ENCODE data around the gene SNED1. TPM values are rescaled to one million over a fixed set of nuclear protein-coding genes. Genes with fewer than 3 reads are reported as not detected.

SNED1 gene
- polyA plus RNA-seq, 1 donor from 2014 or later = 0.32 TPM

DNA sequence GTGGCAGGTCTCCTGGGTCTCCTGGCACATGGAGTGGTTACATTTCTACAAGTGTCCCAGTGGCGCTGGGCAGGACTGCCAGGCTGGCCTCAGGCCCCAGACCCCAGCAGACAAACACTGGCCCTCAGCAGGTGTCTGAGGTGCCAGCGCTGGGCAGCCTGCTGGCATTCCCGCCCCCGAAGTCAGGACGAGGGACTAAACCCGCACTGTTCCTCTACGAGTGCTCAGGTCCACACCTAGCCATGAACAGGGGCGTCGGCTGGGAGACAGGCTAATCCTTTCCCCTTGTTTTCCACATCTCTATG is 12.8 kb downstream of the SNED1 start:
- H3F3A ChIP-seq (ENCODE audit: insufficient read depth, low read length, poor library complexity, severe bottlenecking) = no peaks in the 10 kb centered on the region
- TF ChIP-seq, protein P1, sequence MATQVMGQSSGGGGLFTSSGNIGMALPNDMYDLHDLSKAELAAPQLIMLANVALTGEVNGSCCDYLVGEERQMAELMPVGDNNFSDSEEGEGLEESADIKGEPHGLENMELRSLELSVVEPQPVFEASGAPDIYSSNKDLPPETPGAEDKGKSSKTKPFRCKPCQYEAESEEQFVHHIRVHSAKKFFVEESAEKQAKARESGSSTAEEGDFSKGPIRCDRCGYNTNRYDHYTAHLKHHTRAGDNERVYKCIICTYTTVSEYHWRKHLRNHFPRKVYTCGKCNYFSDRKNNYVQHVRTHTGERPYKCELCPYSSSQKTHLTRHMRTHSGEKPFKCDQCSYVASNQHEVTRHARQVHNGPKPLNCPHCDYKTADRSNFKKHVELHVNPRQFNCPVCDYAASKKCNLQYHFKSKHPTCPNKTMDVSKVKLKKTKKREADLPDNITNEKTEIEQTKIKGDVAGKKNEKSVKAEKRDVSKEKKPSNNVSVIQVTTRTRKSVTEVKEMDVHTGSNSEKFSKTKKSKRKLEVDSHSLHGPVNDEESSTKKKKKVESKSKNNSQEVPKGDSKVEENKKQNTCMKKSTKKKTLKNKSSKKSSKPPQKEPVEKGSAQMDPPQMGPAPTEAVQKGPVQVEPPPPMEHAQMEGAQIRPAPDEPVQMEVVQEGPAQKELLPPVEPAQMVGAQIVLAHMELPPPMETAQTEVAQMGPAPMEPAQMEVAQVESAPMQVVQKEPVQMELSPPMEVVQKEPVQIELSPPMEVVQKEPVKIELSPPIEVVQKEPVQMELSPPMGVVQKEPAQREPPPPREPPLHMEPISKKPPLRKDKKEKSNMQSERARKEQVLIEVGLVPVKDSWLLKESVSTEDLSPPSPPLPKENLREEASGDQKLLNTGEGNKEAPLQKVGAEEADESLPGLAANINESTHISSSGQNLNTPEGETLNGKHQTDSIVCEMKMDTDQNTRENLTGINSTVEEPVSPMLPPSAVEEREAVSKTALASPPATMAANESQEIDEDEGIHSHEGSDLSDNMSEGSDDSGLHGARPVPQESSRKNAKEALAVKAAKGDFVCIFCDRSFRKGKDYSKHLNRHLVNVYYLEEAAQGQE (IDR thresholded peaks at IDR 0.05; ENCODE audit: borderline replicate concordance) = no peak
- no peak for TF ChIP-seq EZH2 (IDR thresholded peaks at IDR 0.05; ENCODE audit: borderline replicate concordance, insufficient read depth, low read length, poor library complexity, severe bottlenecking)
- no peak for TF ChIP-seq TAF1 (IDR thresholded peaks at IDR 0.05; ENCODE audit: low read depth)
- no peak for TF ChIP-seq POLR2AphosphoS5 (IDR thresholded peaks at IDR 0.05)
- no peak overlapping the region for H3K4me2 ChIP-seq (ENCODE audit: low read length)
- H3K27me3 ChIP-seq (ENCODE audit: insufficient read depth, low read depth, low read length) = no peaks in the 10 kb centered on the region
- no peaks in the 10 kb centered on the region for H3K9me2 ChIP-seq (ENCODE audit: insufficient read depth, low read length)
- no peaks in the 10 kb centered on the region for H3K36me3 ChIP-seq (ENCODE audit: insufficient read depth, low read length)
- H3K4me3 ChIP-seq (ENCODE audit: low read length) = no peak overlapping the region
- no peaks in the 10 kb centered on the region for H4K20me1 ChIP-seq (ENCODE audit: insufficient read depth)
- H3K79me2 ChIP-seq (replicated peaks; ENCODE audit: insufficient read depth, low read length) = no peaks in the 10 kb centered on the region
- no peak overlapping the region for H3K27ac ChIP-seq (ENCODE audit: low read length)
- no peak overlapping the region for H2AFZ ChIP-seq (ENCODE audit: low read depth, low read length)
- no peak overlapping the region for H3K9ac ChIP-seq (ENCODE audit: low read length)
- no peaks in the 10 kb centered on the region for H3K9me3 ChIP-seq (ENCODE audit: low read length)

DNA sequence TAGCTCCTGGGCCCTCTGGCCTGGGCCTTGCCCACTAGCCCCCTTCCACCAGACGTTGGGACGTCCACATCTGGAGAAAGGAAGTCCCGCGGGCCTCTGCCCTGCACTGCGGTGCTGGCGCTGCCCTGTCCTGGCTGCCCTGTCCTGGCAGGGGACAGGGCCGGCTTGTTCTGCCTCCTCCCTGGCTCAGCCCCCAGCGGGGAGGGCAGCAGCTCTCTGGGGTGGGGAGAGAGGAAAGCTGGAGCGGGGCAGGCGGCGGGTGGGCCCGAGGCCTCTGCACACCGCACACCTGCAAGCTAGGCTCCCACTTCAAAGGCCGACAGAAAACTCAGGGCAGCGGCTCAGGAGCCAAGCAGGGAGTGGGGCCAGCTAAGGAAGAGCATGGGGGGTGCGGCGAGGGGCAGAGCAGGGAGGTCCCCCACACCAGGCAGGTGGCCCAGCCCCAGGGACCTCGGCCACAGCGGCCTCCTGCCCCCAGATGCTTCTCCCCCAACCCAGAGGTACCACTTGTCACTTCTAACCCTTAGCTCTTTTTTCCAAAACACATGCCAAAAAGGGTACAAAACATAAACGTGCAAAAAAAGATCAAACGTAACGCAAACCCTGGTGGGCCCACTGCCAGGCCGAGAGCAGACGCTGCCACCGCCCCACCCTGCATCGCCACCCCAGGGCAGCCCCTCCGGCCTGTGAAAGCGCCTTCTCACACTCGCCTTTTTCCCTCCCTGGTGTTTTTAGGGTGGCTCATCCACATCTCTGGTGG is 13.5 kb downstream of the SNED1 start:
- H3K27ac ChIP-seq (ENCODE audit: low read length) = no peak overlapping the region
- H3K4me2 ChIP-seq (ENCODE audit: low read length) = no peak overlapping the region
- H3K27me3 ChIP-seq (ENCODE audit: insufficient read depth, low read depth, low read length) = no peaks in the 10 kb centered on the region
- no peak overlapping the region for H3K9ac ChIP-seq (ENCODE audit: low read length)
- H3K9me2 ChIP-seq (ENCODE audit: insufficient read depth, low read length) = no peaks in the 10 kb centered on the region
- no peak overlapping the region for H3K4me3 ChIP-seq (ENCODE audit: low read length)
- TF ChIP-seq SMC3 (conservative IDR thresholded peaks at IDR 0.05; ENCODE audit: poor library complexity) (no peak), MXI1 (conservative IDR thresholded peaks at IDR 0.05; ENCODE audit: poor library complexity, severe bottlenecking) (no peak), TAF1 (IDR thresholded peaks at IDR 0.05; ENCODE audit: low read depth) (no peak), EZH2 (IDR thresholded peaks at IDR 0.05; ENCODE audit: borderline replicate concordance, insufficient read depth, low read length, poor library complexity, severe bottlenecking) (no peak), POLR2AphosphoS5 (IDR thresholded peaks at IDR 0.05) (no peak), EP300 (conservative IDR thresholded peaks at IDR 0.05; ENCODE audit: poor library complexity, severe bottlenecking) (no peak), RAD21 (conservative IDR thresholded peaks at IDR 0.05) (no peak)
- TF ChIP-seq, protein P2, sequence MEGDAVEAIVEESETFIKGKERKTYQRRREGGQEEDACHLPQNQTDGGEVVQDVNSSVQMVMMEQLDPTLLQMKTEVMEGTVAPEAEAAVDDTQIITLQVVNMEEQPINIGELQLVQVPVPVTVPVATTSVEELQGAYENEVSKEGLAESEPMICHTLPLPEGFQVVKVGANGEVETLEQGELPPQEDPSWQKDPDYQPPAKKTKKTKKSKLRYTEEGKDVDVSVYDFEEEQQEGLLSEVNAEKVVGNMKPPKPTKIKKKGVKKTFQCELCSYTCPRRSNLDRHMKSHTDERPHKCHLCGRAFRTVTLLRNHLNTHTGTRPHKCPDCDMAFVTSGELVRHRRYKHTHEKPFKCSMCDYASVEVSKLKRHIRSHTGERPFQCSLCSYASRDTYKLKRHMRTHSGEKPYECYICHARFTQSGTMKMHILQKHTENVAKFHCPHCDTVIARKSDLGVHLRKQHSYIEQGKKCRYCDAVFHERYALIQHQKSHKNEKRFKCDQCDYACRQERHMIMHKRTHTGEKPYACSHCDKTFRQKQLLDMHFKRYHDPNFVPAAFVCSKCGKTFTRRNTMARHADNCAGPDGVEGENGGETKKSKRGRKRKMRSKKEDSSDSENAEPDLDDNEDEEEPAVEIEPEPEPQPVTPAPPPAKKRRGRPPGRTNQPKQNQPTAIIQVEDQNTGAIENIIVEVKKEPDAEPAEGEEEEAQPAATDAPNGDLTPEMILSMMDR (IDR thresholded peaks at IDR 0.05; ENCODE audit: poor library complexity, severe bottlenecking) = no peak
- TF ChIP-seq, protein P1 (IDR thresholded peaks at IDR 0.05; ENCODE audit: borderline replicate concordance) = no peak
- no peaks in the 10 kb centered on the region for H3K36me3 ChIP-seq (ENCODE audit: insufficient read depth, low read length)
- H2AFZ ChIP-seq (ENCODE audit: low read depth, low read length) = no peak overlapping the region
- H3F3A ChIP-seq (ENCODE audit: insufficient read depth, low read length, poor library complexity, severe bottlenecking) = no peaks in the 10 kb centered on the region
- no peaks in the 10 kb centered on the region for H3K9me3 ChIP-seq (ENCODE audit: low read length)
- no peaks in the 10 kb centered on the region for H3K79me2 ChIP-seq (replicated peaks; ENCODE audit: insufficient read depth, low read length)
- no peaks in the 10 kb centered on the region for H4K20me1 ChIP-seq (ENCODE audit: insufficient read depth)

Measured in neural cell (in vitro differentiated cells).